ENCODE results near the gene ALG6.

The ALG6 gene

GRCh38 chr1:63367215-63368103 is at the start of gene ALG6:
ALG6 (plus strand) TSS chr1:63367627; CDS start chr1:63370978, 3,351 bp downstream.
- DNase-seq (ENCODE audit: low spot score): peak; percentile 89

GRCh38 chr1:63317817-63318152 is 49.6 kb upstream of the ALG6 start:
- DNase-seq (ENCODE audit: low spot score): no peak

DNA sequence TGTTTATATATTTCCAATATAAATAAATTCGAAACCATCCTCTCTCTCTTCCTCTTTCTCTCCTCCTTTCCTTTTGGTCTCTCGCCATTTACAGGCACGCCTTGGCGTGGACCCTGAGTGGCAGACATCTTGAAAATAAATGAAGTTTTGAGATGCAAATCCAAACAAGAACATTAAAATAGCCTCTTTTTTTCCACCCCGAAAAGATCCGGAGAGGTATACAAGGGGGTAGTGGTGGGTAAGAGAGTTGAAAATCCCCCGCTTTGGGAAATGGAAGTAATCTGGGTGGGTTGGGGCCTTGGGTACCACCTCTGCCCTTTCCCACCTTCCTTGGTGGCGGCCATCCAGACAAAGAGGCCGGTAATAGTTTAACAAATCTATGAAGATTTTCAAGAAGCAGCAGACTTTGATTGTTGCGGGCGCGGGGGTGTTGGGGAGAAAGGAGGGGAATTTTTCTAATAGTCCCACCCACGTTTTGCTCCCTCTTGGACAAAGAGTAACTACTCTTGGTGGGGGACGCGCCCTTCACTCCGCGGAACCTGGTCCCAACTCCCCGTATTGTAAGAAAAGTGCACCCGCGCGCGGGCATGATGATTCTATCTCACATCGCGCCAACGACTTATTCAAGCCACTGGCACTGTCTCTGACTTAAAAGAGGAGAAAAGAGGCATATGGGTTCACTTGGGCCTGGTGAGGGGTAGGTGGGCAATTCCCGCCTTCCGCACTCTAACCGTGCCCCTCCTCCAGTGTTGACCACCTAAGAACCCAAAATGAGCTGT is 49.0 kb upstream of the ALG6 start:
- DNase-seq (ENCODE audit: low spot score): no peak

- no peak for DNase-seq (ENCODE audit: low spot score)
Observed at GRCh38 chr1:63319046-63320021, 48.1 kb upstream of the ALG6 start.

- no peak for DNase-seq (ENCODE audit: low spot score)
Observed at GRCh38 chr1:63320022-63320721, 47.3 kb upstream of the ALG6 start.

DNA sequence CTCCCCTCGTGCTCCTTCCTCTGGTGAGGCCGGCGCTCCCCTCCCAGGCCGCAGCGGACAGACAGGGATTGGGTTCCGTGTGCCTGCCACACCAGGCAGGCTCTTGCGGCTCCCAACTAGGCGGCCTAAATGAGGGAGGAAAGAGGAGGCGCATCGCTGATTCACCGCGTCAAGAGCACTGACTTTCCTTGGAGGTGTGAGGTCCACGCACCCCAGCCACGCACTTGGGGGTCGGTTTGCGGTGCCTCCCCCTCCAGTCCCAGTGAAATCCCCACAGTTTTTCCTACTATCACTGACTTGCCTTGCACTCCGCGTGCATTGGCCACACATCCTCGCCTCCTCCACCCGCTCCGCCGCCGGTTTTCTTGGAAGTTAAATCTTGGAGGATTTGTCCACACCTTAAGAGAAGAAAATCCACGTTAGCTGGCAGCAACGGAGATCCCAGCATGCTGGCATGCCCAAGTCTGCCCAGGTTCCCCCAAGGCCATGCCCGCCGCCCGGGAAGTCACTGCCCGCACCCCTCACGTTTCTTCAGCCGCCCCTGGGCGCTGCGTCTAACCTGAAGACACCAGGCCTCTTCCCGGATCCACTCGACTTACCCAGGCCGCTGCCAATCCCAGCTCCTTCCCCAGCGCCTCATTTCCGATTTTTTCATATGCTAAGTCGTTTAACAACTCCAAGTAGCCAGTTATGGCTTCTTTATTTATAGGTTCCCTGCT is 46.2 kb upstream of the ALG6 start:
- DNase-seq (ENCODE audit: low spot score): no peak

DNA sequence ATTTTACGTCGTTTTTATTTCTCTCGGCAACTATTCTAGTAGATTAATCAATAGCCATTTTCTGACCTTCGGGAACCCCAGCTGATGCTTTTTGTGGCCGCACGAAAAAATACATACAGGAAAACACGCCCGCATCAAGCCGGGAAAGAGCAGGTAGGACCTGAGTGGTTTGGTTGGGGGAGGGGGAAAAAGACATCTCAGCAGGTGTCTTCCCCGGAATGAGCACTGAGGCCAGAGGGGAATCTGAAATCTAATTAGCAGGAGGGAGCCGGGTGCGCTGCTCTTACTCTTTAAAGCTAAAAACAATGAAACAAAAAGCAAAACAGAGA is 45.7 kb upstream of the ALG6 start:
- DNase-seq (ENCODE audit: low spot score): no peak

GRCh38 chr1:63322114-63322943 is 45.1 kb upstream of the ALG6 start, which contains the start of gene FOXD3:
FOXD3 (plus strand) TSS chr1:63322567; CDS start chr1:63323059, 492 bp downstream.
- no peak for DNase-seq (ENCODE audit: low spot score)

DNA sequence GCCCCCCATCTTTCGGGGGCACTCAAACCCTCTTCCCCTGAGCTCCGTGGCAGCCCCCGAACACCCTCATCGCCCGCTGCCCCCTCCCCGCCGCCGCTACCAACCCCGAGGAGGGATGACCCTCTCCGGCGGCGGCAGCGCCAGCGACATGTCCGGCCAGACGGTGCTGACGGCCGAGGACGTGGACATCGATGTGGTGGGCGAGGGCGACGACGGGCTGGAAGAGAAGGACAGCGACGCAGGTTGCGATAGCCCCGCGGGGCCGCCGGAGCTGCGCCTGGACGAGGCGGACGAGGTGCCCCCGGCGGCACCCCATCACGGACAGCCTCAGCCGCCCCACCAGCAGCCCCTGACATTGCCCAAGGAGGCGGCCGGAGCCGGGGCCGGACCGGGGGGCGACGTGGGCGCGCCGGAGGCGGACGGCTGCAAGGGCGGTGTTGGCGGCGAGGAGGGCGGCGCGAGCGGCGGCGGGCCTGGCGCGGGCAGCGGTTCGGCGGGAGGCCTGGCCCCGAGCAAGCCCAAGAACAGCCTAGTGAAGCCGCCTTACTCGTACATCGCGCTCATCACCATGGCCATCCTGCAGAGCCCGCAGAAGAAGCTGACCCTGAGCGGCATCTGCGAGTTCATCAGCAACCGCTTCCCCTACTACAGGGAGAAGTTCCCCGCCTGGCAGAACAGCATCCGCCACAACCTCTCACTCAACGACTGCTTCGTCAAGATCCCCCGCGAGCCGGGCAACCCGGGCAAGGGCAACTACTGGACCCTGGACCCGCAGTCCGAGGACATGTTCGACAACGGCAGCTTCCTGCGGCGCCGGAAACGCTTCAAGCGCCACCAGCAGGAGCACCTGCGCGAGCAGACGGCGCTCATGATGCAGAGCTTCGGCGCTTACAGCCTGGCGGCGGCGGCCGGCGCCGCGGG is 44.2 kb upstream of the ALG6 start:
- peak; percentile 31 for DNase-seq (ENCODE audit: low spot score)

DNA sequence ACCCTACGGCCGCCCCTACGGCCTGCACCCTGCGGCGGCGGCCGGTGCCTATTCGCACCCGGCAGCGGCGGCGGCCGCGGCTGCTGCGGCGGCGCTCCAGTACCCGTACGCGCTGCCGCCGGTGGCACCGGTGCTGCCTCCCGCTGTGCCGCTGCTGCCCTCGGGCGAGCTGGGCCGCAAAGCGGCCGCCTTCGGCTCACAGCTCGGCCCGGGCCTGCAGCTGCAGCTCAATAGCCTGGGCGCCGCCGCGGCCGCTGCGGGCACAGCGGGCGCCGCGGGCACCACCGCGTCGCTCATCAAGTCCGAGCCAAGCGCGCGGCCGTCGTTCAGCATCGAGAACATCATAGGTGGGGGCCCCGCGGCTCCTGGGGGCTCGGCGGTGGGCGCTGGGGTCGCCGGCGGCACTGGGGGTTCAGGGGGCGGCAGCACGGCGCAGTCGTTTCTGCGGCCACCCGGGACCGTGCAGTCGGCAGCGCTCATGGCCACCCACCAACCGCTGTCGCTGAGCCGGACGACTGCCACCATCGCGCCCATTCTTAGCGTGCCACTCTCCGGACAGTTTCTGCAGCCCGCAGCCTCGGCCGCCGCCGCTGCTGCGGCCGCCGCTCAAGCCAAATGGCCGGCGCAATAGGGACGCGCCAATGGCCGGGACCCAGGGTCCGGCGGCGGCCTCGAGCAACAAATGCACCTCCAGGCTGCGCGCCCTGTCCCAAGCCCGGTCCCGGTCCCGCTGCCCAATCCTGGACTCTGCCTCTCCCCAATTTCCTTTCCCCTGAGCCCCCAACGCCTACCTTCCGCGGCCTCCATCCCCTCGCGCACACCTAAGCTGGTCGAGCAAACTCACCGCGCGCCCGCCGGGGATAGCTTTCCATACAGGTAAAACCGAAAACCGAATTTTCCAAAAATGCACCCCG is 43.3 kb upstream of the ALG6 start:
- DNase-seq (ENCODE audit: low spot score): no peak

DNA sequence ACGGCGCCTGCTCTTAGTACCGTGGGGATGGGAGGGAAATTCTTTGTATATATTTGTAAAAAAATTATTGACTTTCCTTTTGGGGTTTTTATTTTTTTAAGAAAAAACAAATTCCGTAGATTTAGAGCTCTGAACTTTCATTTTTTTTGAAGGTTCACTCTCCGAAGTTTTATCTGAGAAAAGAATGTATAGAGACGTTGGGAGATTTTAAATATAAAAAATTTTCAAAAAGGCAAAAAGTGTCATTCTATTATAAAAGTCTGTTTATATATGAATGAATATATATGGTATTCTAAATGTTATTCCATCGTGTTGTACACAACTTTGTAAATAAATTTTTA is 42.7 kb upstream of the ALG6 start:
- DNase-seq (ENCODE audit: low spot score): no peak

GRCh38 chr1:63325279-63325985 is 42.0 kb upstream of the ALG6 start:
- DNase-seq (ENCODE audit: low spot score): no peak

- DNase-seq (ENCODE audit: low spot score): no peak
Observed at GRCh38 chr1:63326106-63326472, 41.3 kb upstream of the ALG6 start.

- DNase-seq (ENCODE audit: low spot score): no peak
Observed at GRCh38 chr1:63326473-63327380, 40.7 kb upstream of the ALG6 start.

DNA sequence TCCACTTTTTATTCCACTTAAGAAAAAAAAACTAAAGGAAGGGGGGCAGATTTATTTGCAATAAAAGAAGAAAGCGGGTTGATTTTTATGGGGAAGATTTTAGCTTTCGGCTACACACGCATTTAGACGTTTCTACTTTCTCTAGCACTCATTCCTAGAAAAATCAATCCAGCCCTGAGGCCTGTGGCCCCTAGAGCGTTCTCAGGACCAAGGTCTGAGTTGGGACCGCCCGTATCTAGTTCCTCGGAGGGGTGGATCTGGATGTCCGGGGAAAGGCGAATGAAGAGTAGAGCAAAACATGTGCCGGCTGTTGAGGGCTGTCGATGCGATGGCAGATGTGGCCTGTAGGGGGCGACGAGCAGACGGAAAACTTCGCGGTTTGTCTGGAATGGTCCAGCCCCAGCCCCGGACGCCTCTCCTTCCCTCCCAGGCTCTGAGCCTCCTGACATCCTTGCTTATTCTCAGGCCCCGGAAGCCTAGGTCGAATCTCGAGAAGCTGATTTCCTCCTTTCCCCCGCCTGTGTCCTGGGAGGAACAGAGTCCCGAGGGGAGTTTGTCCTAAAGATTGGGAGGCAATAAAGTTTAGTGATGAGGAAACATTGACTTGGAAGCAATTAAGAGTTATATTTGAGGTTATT is 39.9 kb upstream of the ALG6 start:
- peak; percentile 42 for DNase-seq (ENCODE audit: low spot score)

DNA sequence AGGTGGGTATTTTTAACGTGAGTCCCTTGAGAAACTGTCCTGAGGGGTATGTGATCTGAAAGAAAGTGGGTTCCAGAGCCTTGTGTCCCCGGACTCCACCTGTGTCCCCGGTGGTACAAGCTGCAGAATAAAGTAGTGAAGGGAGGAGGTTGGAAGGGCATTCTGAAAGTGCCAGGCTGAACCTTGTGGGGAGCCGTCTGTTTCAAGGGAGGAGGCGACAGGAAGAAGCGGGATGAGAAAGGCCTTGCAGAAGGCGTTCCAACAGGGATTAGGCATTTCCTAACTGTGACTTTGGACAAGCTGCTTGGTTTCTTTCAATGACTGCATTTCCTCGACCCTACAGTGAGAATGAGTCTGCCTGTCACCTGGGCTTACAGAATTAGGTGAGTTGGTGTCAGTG is 39.3 kb upstream of the ALG6 start:
- no peak for DNase-seq (ENCODE audit: low spot score)

Measured in CD4-positive, alpha-beta T cell treated with Interleukin-2 at 100 ng/mL for 4 hours (primary cell).